Stimulated activated CD4-positive, alpha-beta T cell treated with anti-CD3 and anti-CD28 coated beads, Interleukin-12 subunit alpha, Interleukin-12 subunit beta, amount 100 ng/mL, for 4 hours (primary cell): ENCODE data around the gene PRKAR2A.
A peak's percentile ranks its signal among the peaks of the same experiment; 100 is the strongest.
"Not testable (repeated sequence)": the region's sequence is repeated elsewhere in the genome, so short reads cannot be mapped to it uniquely, and the experiment has no call there.

Experiments
- DNase-seq: peaks from one replicate; pipeline ENCODE4 v3.0.0-alpha.2; 2020

The PRKAR2A gene

DNA sequence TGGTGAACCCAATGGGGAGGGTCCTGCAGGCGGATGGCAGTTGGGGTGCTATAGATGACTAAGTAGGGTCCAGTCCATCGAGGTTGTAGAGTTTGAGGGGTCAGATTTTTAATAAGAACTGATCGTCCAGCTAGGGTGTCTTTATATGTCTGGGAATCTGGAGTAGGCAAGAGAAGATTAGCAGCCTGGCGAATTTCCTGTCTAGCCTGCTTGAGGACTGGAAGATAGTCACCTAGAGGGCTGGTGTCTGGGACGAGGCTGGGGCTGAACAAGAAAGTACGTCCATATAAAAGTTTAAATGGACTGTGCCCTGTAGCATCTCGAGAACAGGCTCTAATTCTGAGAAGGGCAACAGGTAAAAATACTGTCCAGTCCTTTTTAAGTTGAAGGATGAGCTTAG lies 123.9 kb downstream of the PRKAR2A start:
- DNase-seq, result no peak

- DNase-seq, result not testable (repeated sequence)
Measured at GRCh38 chr3:48723293-48723692, 124.4 kb downstream of the PRKAR2A start.

DNA sequence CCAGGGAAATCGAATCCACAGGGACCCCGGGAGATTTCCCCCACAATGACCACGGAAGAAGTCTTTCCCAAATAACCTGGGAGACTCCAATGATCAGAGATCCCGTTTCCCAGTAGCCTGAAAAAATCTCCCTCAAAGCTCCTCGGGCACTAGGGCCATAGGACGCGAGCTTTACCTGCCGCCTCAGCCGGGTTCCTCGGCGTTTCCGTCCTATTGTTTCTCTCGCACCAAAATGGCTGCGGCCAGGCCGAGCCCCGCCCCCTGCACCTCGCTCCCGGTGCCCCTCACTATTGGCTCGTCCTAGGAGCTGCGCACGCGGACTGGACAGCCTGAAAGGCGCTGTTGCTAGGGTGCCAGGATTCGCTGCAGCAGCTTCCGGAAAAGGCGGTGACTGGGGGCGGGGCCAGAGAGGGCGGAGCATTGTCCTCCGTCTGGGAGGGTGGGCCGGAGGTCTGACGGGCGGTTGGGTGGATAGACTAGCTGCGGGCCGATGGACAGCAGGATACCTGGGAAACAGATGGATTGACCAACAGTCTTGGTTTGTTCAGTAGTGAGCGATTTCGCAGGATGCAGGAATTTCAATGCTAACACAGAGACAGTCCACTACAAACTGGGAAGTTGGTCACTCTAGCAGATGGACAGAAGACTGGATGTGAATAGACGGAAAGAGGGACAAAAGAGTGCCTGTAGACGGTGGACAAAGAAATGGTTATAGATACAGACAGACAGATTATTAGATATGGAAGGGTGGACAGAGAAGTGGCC lies 130.5 kb downstream of the PRKAR2A start, which contains the start of gene IP6K2:
IP6K2 (minus strand) TSS at position 240 of the 765 bp plus-strand sequence. CDS start 21,930 bp downstream, outside the sequence.
- peak; percentile 99 for DNase-seq

GRCh38 chr3:48716508-48716981 lies 131.1 kb downstream of the PRKAR2A start:
- DNase-seq, result peak; percentile 24

DNA sequence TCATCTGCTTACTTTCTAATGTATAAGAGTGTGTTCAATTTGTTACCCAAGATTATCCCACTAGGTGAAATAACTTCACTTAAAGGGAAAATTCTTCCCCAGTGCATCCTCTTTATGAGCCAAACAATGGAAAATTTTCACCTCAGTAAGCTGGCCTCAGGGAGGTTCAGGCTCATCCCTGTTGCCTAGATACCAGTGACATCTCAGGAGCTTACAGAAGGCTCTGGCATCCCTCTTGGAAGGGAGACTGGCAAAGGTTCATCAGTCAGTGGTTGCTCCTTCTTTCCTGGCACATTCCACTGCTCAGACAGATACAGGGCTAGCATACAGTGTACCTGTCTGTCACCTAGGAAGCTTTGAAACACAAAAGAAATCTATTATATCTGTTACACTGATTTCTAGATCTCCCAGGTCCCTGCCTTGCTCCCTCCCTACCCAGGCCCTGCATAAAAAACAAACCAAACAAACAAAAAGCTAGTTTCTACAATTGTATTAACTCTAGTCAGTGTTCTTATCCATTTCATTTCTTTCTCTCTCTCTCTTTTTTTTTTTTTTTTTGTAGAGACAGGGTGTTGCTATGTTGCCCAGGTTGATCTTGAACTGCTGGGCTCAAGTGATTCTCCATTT lies 132.4 kb downstream of the PRKAR2A start:
- no peak for DNase-seq

DNA sequence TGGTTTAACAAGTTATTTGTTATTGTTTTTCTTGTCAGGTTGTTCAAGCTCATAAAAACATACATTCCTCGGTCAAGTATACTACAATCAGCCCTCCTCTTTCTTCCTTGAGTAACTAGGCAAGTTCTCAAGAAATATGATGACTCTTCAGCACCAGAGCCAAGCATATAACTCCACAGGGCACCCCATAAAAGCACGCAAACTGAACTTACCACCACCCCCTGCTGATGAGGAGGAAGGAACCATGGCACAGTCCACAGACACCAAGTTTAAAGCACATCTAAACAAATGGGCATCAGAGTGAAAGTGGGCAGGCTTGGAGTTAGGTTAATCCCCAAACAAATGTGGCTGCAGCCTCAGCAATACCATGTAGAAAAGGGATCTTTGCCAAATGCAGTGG lies 135.9 kb downstream of the PRKAR2A start:
- no peak for DNase-seq

DNA sequence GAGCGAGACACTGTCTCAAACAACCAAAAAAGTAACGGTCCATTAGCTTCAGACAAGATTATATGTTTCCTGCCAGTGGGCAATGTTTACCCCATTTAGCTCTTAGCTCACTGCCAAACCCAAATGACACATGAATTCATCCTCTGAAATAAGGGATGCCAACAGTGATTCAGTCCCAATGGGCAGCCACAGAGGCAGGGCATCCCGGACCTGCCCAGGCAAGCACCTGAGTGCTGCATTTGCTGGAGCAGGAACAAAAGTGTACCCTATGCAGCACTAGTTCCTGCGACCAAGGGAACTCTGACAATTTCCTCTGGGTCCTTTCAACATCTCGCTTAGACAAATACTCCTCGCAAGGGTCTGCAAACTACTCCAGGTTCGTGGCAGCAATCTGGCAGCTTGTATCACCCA lies 138.6 kb downstream of the PRKAR2A start:
- DNase-seq, result no peak

GRCh38 chr3:48708481-48708889 lies 139.2 kb downstream of the PRKAR2A start:
- no peak for DNase-seq

DNA sequence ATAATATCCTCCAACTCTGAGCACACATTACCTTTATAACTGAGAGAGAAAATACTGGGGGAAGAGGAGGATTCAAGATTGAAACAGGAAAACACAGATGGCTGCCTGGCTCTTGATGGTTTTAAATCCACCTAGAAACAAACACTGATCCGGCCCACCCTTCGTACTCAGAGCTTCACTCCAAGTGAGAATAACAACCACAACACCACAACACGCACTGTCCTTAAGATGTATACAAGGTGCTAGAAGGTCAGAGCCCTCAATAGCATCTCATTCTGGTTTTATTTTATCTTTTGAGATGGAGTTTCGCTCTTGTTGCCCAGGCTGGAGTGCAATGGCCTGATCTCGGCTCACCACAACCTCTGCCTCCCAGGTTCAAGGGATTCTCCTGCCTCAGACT lies 140.5 kb downstream of the PRKAR2A start:
- DNase-seq, result no peak

GRCh38 chr3:48702320-48702920 lies 145.3 kb downstream of the PRKAR2A start:
- DNase-seq, result no peak

DNA sequence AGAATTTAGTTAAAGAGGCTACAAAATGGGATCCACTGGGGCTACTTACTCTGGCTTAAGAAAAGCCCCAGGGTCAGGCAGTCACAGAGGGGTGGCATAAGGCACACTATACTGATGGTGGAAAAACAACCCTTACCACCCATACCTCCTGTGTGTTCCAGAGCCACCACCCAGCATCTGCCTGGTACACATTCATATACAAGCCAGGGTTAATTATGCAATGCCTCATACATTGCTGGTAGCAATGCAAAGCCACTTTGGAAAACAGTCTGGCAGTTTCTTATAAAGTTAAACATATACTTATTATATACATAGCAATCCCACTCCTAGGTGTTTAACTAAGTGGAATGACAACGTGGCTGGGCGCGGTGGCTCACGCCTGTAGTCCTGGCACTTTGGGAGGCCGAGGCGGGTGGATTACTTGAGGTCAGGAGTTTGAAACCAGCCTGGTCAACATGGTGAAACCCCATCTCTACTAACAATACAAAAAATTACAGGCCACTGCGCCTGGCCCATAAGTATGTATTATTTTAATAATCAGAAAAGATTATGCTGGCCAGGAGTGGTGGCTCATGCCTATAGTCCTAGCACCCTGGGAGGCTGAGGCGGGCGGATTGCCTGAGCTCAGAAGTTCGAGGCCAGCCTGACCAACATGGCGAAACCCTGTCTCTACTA lies 146.8 kb downstream of the PRKAR2A start:
- no peak for DNase-seq

- no peak for DNase-seq
Measured at GRCh38 chr3:48698891-48699290, 148.8 kb downstream of the PRKAR2A start.

DNA sequence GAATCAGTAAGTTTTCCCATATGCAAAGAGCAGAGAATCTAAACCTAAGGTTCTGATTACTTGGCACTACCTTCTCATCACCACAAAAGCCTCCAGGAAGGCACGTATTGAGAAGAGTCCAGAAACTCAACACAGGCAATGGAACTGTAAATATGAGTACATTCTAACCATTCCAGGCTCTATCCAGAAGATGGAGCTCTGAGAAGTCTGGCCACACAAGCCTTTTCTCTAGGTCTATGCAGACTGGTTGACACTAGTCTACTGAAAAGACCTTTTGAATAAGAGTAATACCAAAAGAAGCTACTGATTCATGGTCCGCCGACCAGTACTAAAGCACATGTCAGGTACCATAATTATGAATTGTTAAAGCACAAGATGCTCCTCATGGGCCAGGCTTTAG lies 149.7 kb downstream of the PRKAR2A start:
- DNase-seq, result no peak

- no peak for DNase-seq
Measured at GRCh38 chr3:48696601-48697000, 151.1 kb downstream of the PRKAR2A start.
